ENCODE results near the gene HECA. TPM values are rescaled to one million over a fixed set of nuclear protein-coding genes. Genes with fewer than 3 reads are reported as not detected.

HECA gene
- total and polyA plus RNA-seq, 2 of the 4 experiments (the other 2 are of a cell fraction) = 3.1 to 4.3 TPM

GRCh38 chr6:139164001-139164400, 29.1 kb downstream of the HECA start:
- ATAC-seq (ENCODE audit: low read depth) (no peak), DNase-seq (no peak)
- peaks cover 22% of the 10 kb centered on the region; the same call in 1 of the 2 replicates for H4K20me1 ChIP-seq (ENCODE audit: insufficient read depth, low read length)
- H3K79me1 ChIP-seq (ENCODE audit: low read depth in 1 of 2, low read length in 2 of 2) = peaks cover 7 to 27% of the 10 kb centered on the region in 2 experiments
- no peak overlapping the region for H3K4ac ChIP-seq (ENCODE audit: low read depth, low read length)
- H2BK120ac ChIP-seq (ENCODE audit: low read depth, low read length) = no peak overlapping the region
- no peak overlapping the region for H3K23ac ChIP-seq (ENCODE audit: low read depth, low read length)
- no peak overlapping the region for H2BK15ac ChIP-seq (ENCODE audit: low read depth, low read length)
- no peaks in the 10 kb centered on the region for H3K9me3 ChIP-seq (ENCODE audit: control insufficient read depth, insufficient read depth, low read length)
- no peak overlapping the region for H2BK5ac ChIP-seq (ENCODE audit: low read depth, low read length, poor library complexity, severe bottlenecking)
- dilution Hi-C loops (cut with HindIII; ENCODE audit: low sequenced_read_pairs, unreplicated experiment) (no loop called here), in situ Hi-C loops (cut with MboI; ENCODE audit: low sequenced_read_pairs) (no loop called here), intact Hi-C loops (cut with micrococcal nuclease) (no loop called here)
- no peak overlapping the region for H2AK5ac ChIP-seq (ENCODE audit: low read depth, low read length)
- no peak overlapping the region for H3K4me2 ChIP-seq (ENCODE audit: low read depth, low read length)
- no peak overlapping the region for H2AFZ ChIP-seq (replicated peaks; ENCODE audit: low read length, poor library complexity)
- no peak overlapping the region for H3K4me3 ChIP-seq (ENCODE audit: insufficient read depth, low read depth, low read length)
- no peak overlapping the region for H3K56ac ChIP-seq (ENCODE audit: extremely low read depth, insufficient read depth, low read length)
- no peak overlapping the region for H4K91ac ChIP-seq (ENCODE audit: insufficient read depth, low read depth, low read length)
- no TSS peak for BruUV-seq (replicated peaks)
- H3K14ac ChIP-seq (replicated peaks; ENCODE audit: low read depth, low read length) = no peak overlapping the region
- H4K8ac ChIP-seq (ENCODE audit: low read depth in 2 of 2, low read length in 2 of 2) = no peak overlapping the region
- H3K36me3 ChIP-seq (ENCODE audit: control insufficient read depth, insufficient read depth, low read length) = peaks cover 9% of the 10 kb centered on the region
- WGBS, 2 experiments (ENCODE audit: extremely low coverage in 2 of 2, insufficient read length in 1 of 2) = 100% methylated on average over 1 of the region's 3 CpGs; no CpG with 5 or more reads in 1 of the 2 experiments
- H3K9me1 ChIP-seq (ENCODE audit: insufficient read depth, low read length) = peaks cover 7% of the 10 kb centered on the region; the same call in 1 of the 2 replicates
- peaks cover 8% of the 10 kb centered on the region for H3K4me1 ChIP-seq (ENCODE audit: control insufficient read depth, insufficient read depth, low read length)
- no peak overlapping the region for H3K27ac ChIP-seq (ENCODE audit: insufficient read depth, low read length)
- POLR2A ChIA-PET (ENCODE audit: unreplicated experiment) = no interaction called here
- no peak overlapping the region for H3K18ac ChIP-seq (ENCODE audit: low read depth, low read length)
- CTCF ChIA-PET = no interaction called here
- no peak for TF ChIP-seq CHD1 (IDR thresholded peaks at IDR 0.05; ENCODE audit: low read depth, low read length)
- no peak for TF ChIP-seq NFE2L2 (IDR thresholded peaks at IDR 0.05; ENCODE audit: low read depth, low read length)
- TF ChIP-seq MAFK (IDR thresholded peaks at IDR 0.05; ENCODE audit: low read depth, low read length) = no peak
- no peak for TF ChIP-seq BHLHE40 (IDR thresholded peaks at IDR 0.05; ENCODE audit: low read depth, low read length)
- TF ChIP-seq USF2 (IDR thresholded peaks at IDR 0.05; ENCODE audit: low read depth, low read length) = no peak
- no peak for TF ChIP-seq FOS (IDR thresholded peaks at IDR 0.05; ENCODE audit: low read depth, low read length)
- TF ChIP-seq RCOR1 (IDR thresholded peaks at IDR 0.05; ENCODE audit: insufficient replicate concordance, low read length) = no peak
- no peak for TF ChIP-seq CEBPB (IDR thresholded peaks at IDR 0.05; ENCODE audit: low read depth, low read length)
- TF ChIP-seq SMC3 (IDR thresholded peaks at IDR 0.05; ENCODE audit: low read depth, low read length) = no peak
- no peak for TF ChIP-seq RFX5 (IDR thresholded peaks at IDR 0.05; ENCODE audit: low read depth, low read length)
- TF ChIP-seq MAZ (IDR thresholded peaks at IDR 0.05; ENCODE audit: borderline replicate concordance, low read depth, low read length) = no peak
- no peak for TF ChIP-seq CTCF (conservative IDR thresholded peaks at IDR 0.05; ENCODE audit: low read depth, low read length)
- no peak for TF ChIP-seq POLR2A (IDR thresholded peaks at IDR 0.05; ENCODE audit: low read depth, low read length)
- TF ChIP-seq MXI1 (IDR thresholded peaks at IDR 0.05; ENCODE audit: borderline replicate concordance, low read depth, low read length) = no peak
- TF ChIP-seq ELK1 (IDR thresholded peaks at IDR 0.05; ENCODE audit: borderline replicate concordance, low read depth, low read length) = no peak
- TF ChIP-seq RAD21 (IDR thresholded peaks at IDR 0.05; ENCODE audit: low read length) = no peak
- no peak overlapping the region for H2BK20ac ChIP-seq (ENCODE audit: low read depth, low read length)
- H4K5ac ChIP-seq (ENCODE audit: low read depth, low read length) = no peak overlapping the region
- H3K9ac ChIP-seq (ENCODE audit: low read depth, low read length) = no peak overlapping the region
- H2AK9ac ChIP-seq (replicated peaks; ENCODE audit: low read depth, low read length, poor library complexity) = no peak overlapping the region
- no peaks in the 10 kb centered on the region; the same call in none of the 2 replicates for H3K27me3 ChIP-seq (ENCODE audit: control insufficient read depth, insufficient read depth, low read length)
